ENCODE measurements around the gene PRR35.

DNA sequence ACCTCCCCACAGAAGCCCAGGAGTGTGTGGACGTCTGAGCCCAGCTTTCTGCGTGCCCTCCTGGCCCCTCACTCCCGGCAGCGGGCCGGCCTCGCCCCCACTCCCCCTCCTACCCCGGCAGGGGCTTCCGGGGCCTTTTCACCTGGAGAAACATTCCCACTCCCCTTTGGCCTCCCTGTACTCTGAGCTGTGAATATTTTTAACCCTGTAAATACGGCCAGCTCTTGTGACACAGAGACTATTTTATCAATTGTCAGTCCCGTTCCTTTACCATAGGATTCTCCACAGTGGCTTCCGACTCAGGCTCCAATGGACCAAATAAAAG, 5.9 kb upstream of the PRR35 start:
- TF ChIP-seq, protein P1, sequence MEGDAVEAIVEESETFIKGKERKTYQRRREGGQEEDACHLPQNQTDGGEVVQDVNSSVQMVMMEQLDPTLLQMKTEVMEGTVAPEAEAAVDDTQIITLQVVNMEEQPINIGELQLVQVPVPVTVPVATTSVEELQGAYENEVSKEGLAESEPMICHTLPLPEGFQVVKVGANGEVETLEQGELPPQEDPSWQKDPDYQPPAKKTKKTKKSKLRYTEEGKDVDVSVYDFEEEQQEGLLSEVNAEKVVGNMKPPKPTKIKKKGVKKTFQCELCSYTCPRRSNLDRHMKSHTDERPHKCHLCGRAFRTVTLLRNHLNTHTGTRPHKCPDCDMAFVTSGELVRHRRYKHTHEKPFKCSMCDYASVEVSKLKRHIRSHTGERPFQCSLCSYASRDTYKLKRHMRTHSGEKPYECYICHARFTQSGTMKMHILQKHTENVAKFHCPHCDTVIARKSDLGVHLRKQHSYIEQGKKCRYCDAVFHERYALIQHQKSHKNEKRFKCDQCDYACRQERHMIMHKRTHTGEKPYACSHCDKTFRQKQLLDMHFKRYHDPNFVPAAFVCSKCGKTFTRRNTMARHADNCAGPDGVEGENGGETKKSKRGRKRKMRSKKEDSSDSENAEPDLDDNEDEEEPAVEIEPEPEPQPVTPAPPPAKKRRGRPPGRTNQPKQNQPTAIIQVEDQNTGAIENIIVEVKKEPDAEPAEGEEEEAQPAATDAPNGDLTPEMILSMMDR (IDR thresholded peaks at IDR 0.05): no peak
- no peak for TF ChIP-seq POLR2A (IDR thresholded peaks at IDR 0.05)
